Natural killer cell (primary cell): ENCODE results near the gene FBXO44. TPM values are rescaled to one million over a fixed set of nuclear protein-coding genes. Genes with fewer than 3 reads are reported as not detected.
A peak's percentile ranks its signal among the peaks of the same experiment; 100 is the strongest.

Experiments
- ATAC-seq, 3 donors: fragments of 150-1000 bp in 2 of 3; fragments of 200-7000 bp in 1 of 3; cut with Tn5 transposase; 1 replicate in 1 of 3; 2 replicates in 2 of 3; pipeline ENCODE4 v1.10.0; 2021; ENCODE audit warnings: mild to moderate bottlenecking in 2 of 3, moderate library complexity in 2 of 3
- DNase-seq, 2 donors: peaks; one replicate each; pipeline versions ENCODE4 v3.0.0 to v3.0.0-alpha.2; 2013 to 2021; ENCODE audit warnings: mixed read lengths in 1 of 2
- H3K27ac ChIP-seq: one replicate; pipeline ENCODE4 v1.5.1; 2013; ENCODE audit warnings: mild to moderate bottlenecking, low read length
- H3K27me3 ChIP-seq: one replicate; pipeline ENCODE4 v1.6.1; 2013; ENCODE audit warnings: low read length; ENCODE audit not compliant: control insufficient read depth, insufficient read depth
- H3K36me3 ChIP-seq: one replicate; pipeline ENCODE4 v1.6.1; 2013; ENCODE audit warnings: low read length; ENCODE audit not compliant: control insufficient read depth, insufficient read depth
- H3K4me1 ChIP-seq: one replicate; pipeline ENCODE4 v1.6.1; 2013; ENCODE audit warnings: low read length; ENCODE audit not compliant: control insufficient read depth, insufficient read depth
- H3K4me3 ChIP-seq: one replicate; pipeline ENCODE4 v1.5.1; 2013; ENCODE audit warnings: low read length
- H3K9me3 ChIP-seq: one replicate; pipeline ENCODE4 v1.6.1; 2013; ENCODE audit warnings: low read length; ENCODE audit not compliant: control insufficient read depth, insufficient read depth
- H3K27ac Mint-ChIP-seq, 2 donors: one replicate each; pipeline ENCODE4 v1.8.0; 2022; ENCODE audit warnings: mild to moderate bottlenecking in 2 of 2, mixed read lengths in 2 of 2, moderate library complexity in 1 of 2
- H3K27me3 Mint-ChIP-seq, 2 donors: one replicate each; pipeline ENCODE4 v1.8.0; 2022; ENCODE audit warnings: low read depth in 2 of 2, mixed read lengths in 2 of 2
- H3K36me3 Mint-ChIP-seq: one replicate; pipeline ENCODE4 v1.8.0; 2022; ENCODE audit warnings: mixed read lengths
- H3K4me1 Mint-ChIP-seq, 2 donors: one replicate each; pipeline ENCODE4 v1.8.0; 2022; ENCODE audit warnings: mixed read lengths in 2 of 2
- H3K4me3 Mint-ChIP-seq: one replicate; pipeline ENCODE4 v1.8.0; 2022; ENCODE audit warnings: mild to moderate bottlenecking, moderate library complexity, mixed read lengths
- H3K9me3 Mint-ChIP-seq, 2 donors: one replicate each; pipeline ENCODE4 v1.8.0; 2022; ENCODE audit warnings: mixed read lengths in 2 of 2
- WGBS: methylation state at CpG from one replicate; pipeline ENCODE4 v1.1.7; 2013; ENCODE audit warnings: missing lambda C conversion rate; ENCODE audit not compliant: insufficient coverage; 5-methylcytosine and 5-hydroxymethylcytosine counted together
- intact Hi-C: fragments of 100-400 bp; cut with micrococcal nuclease; formaldehyde crosslinking; loops from one replicate; pipeline ENCODE4 v1.14.2; 2022
- total RNA-seq, 4 donors: library from RNA; stranded (reverse); fragments of 120-200 nt in 1 of 4; gene quantifications; one replicate each; pipeline versions ENCODE4 v1.2.3 to v1.2.4, GENCODE V29; 2013 to 2022
- TF ChIP-seq, protein P1 (sequence below): fragments of 200-600 bp; IDR thresholded peaks from one replicate; pipeline ENCODE4 v1.8.0; 2022; ENCODE audit warnings: antibody characterized with exemption

FBXO44 gene
- total RNA-seq, 3 donors from 2014 or later (not counting 1 experiment from before 2014, with no cell fraction given), result 57.6 to 79.1 (median 69.8) TPM

DNA sequence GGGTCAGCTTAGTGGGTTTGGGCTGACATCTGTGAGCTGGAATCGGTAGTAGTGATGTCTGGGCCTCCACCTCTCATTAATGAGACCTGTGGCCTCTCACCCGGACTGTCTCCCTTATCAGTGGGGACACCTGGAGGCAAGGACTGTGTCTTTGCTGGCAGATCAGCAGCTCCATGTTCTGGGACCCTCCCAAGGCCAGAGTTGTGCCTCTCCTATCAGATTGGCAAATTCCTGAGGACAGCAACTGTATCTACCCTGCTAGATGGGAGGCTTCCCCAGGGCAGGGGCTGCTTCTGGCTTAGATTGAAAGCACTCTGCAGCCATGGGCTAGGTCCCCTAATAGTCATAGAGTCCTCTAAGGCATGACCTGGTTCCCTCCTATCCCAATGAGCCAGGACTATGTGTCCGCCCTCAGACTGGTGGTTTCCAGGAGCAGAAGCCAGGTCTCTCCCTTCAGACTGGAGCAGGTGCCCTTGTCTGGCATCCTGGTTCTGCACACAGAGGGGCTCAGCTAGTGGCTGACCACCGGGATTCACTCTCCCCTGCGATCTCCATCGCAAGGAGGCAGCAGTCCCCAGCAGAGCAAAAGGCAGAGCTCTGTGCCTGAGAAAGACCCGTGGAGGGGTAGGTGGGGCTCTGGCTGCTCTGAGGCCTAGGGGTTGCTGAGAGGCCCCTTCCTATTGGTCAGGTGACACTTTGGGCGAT is 42.7 kb downstream of the FBXO44 start:
- DNase-seq (no peak), ATAC-seq (no peak)
- no peaks in the 10 kb centered on the region for H3K9me3 ChIP-seq
- peaks cover 20 to 25% of the 10 kb centered on the region in 2 donors for H3K4me1 Mint-ChIP-seq
- no peak overlapping the region for H3K4me3 Mint-ChIP-seq
- WGBS, result 82% methylated on average over 8 of the region's 8 CpGs
- TF ChIP-seq, protein P1, sequence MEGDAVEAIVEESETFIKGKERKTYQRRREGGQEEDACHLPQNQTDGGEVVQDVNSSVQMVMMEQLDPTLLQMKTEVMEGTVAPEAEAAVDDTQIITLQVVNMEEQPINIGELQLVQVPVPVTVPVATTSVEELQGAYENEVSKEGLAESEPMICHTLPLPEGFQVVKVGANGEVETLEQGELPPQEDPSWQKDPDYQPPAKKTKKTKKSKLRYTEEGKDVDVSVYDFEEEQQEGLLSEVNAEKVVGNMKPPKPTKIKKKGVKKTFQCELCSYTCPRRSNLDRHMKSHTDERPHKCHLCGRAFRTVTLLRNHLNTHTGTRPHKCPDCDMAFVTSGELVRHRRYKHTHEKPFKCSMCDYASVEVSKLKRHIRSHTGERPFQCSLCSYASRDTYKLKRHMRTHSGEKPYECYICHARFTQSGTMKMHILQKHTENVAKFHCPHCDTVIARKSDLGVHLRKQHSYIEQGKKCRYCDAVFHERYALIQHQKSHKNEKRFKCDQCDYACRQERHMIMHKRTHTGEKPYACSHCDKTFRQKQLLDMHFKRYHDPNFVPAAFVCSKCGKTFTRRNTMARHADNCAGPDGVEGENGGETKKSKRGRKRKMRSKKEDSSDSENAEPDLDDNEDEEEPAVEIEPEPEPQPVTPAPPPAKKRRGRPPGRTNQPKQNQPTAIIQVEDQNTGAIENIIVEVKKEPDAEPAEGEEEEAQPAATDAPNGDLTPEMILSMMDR, result no peak
- peaks cover 0 to 6% of the 10 kb centered on the region in 2 donors for H3K27me3 Mint-ChIP-seq
- no peaks in the 10 kb centered on the region for H3K9me3 Mint-ChIP-seq
- peaks cover 10% of the 10 kb centered on the region for H3K27me3 ChIP-seq
- no peak overlapping the region for H3K27ac ChIP-seq
- H3K36me3 ChIP-seq, result no peaks in the 10 kb centered on the region
- no peak overlapping the region for H3K4me3 ChIP-seq
- intact Hi-C loops, result no loop called here
- H3K36me3 Mint-ChIP-seq, result no peaks in the 10 kb centered on the region
- H3K27ac Mint-ChIP-seq, result peak overlapping the region in 1 of 2 donors; percentile 4
- peaks cover 26% of the 10 kb centered on the region for H3K4me1 ChIP-seq

DNA sequence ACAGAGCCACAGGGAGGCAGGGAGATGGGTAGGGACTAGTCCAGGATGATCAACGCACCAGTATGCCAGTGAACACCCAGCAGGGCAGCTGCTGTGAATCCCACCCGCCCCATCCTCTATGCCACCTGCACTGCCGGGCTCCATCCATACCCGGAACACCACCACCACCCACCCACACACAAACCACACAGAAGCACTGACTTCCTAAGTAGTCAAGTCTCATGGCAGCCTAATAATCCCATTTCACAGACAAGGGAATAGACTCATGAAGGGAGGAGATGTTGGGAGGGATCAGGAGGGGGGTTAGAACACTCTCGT is 43.2 kb downstream of the FBXO44 start:
- 77% methylated on average over 5 of the region's 5 CpGs for WGBS
- H3K27me3 ChIP-seq, result peaks cover 9% of the 10 kb centered on the region
- ATAC-seq, result no peak

DNA sequence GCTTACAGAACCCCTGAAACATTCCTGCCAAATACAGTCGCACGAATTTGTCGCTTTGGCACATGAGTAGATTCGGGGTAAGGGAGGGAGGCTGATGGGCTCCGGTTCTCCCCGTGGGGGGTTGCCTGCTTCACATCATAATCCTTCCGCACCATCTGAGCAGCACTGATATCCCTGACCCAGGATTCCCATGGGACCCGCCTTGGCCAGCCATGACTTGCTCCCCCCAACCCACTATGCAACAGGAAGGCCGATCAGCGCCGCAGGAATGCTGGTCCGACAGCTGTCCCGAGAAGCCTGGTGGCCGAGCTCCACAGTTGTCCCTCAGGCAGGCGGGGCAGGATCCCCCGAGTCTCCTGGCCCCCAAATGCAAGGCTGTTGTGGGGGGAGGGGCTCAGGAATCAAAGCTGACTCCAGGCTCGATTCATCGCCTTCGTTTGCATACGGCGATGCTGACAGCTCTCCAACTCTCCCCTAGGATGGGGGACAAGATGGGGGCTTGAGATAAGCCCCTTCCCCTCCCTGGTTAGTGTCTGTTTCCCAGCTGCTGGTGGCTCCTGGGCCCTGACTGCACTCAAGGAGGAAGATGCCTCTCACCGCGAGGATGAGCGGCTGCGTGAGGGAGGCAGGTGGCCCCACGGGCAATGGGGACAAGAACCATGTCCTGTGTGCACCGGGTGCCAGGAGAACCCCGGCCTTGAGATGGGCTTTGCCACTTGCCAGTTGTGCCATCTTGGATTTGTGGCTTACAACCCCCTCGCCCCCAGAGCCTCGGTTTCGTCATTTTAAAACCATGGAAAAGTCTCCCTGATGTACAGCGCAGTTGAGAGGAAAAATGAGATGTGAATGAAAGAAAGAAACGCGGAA is 46.2 kb downstream of the FBXO44 start:
- Histone ChIP-seq H3K27ac (no peak overlapping the region), H3K4me3 (no peak overlapping the region), H3K36me3 (no peaks in the 10 kb centered on the region), H3K9me3 (no peaks in the 10 kb centered on the region), H3K27me3 (peaks cover 9% of the 10 kb centered on the region), H3K4me1 (no peaks in the 10 kb centered on the region)
- intact Hi-C loops, result no loop called here
- Mint-ChIP-seq H3K27ac (no peak overlapping the region), H3K4me3 (no peak overlapping the region), H3K36me3 (no peaks in the 10 kb centered on the region), H3K4me1 (peaks cover 0 to 13% of the 10 kb centered on the region in 2 donors), H3K9me3 (no peaks in the 10 kb centered on the region), H3K27me3 (no peaks in the 10 kb centered on the region)
- ATAC-seq (no peak), DNase-seq (no peak)
- whole genome bisulfite sequencing, result 53% methylated on average over 34 of the region's 34 CpGs
- TF ChIP-seq, protein P1, result no peak

More for the DNA sequence above, 43.2 kb downstream of the FBXO44 start:
- Mint-ChIP-seq H3K27me3 (peaks cover 0 to 3% of the 10 kb centered on the region in 2 donors), H3K36me3 (no peaks in the 10 kb centered on the region), H3K27ac (no peak overlapping the region), H3K4me3 (no peak overlapping the region), H3K9me3 (no peaks in the 10 kb centered on the region), H3K4me1 (peaks cover 15 to 20% of the 10 kb centered on the region in 2 donors)
- TF ChIP-seq, protein P1, result no peak
- H3K4me3 ChIP-seq, result no peak overlapping the region
- H3K36me3 ChIP-seq, result no peaks in the 10 kb centered on the region
- no peak overlapping the region for H3K27ac ChIP-seq
- intact Hi-C loops, result no loop called here
- DNase-seq, result no peak
- H3K9me3 ChIP-seq, result no peaks in the 10 kb centered on the region
- H3K4me1 ChIP-seq, result peaks cover 20% of the 10 kb centered on the region
